Bronchial epithelial cell (primary cell): ENCODE measurements around the gene TESK2. TPM values are rescaled to one million over a fixed set of nuclear protein-coding genes. Genes with fewer than 3 reads are reported as not detected.
A peak's percentile ranks its signal among the peaks of the same experiment; 100 is the strongest.

Experiments
- DNase-seq: peaks from one replicate; pipeline ENCODE4 v3.0.0-alpha.2; 2010; ENCODE audit warnings: low read depth
- FAIRE-seq: peaks from 2 replicates; lab custom pipeline; 2011; peaks lifted over from hg19 to GRCh38; lab: Jason Lieb, UNC
- H3K27me3 ChIP-seq: 2 replicates; pipeline ENCODE4 v1.5.1; 2011; ENCODE audit warnings: low read length; ENCODE audit not compliant: control insufficient read depth, insufficient read depth
- H3K36me3 ChIP-seq: 2 replicates; pipeline ENCODE4 v1.5.1; 2011; ENCODE audit warnings: low read length; ENCODE audit not compliant: control insufficient read depth, insufficient read depth
- H3K4me3 ChIP-seq: 2 replicates; pipeline ENCODE4 v1.5.1; 2011; ENCODE audit warnings: mild to moderate bottlenecking, low read depth, low read length, control low read depth
- total RNA-seq: library from RNA; depleted of rRNA; stranded (reverse); fragments of >200 nt; gene quantifications from 2 replicates; pipeline ENCODE4 v1.2.1, GENCODE V29; 2014
- TF ChIP-seq, protein P1 (sequence below): IDR thresholded peaks from 2 replicates; pipeline ENCODE4 v1.5.1; 2011; ENCODE audit warnings: mild to moderate bottlenecking, moderate library complexity, low read length, control low read depth, inconsistent platforms; ENCODE audit not compliant: insufficient read depth, severe bottlenecking

Gene TESK2
- total RNA-seq, 1 donor from 2014 or later, result 1.6 TPM

DNA sequence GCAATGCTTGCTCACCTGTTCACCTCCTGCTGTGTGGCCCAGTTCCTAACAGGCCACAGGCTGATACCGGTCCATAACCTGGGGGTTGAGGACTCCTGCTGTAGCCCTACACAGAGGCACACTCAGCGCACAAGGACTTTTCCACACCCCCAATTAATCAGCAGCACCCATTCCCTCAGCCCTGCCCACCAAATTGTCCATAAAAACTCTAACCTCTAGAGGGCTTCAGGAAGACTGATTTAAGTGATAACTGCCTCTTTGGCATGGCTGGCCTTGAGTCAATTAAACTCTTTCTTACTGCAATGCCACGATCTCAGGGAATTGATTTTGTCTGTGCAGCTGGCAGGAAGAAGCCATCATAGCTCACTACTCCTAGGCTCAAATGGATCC is 79.5 kb downstream of the TESK2 start:
- no peaks in the 10 kb centered on the region for H3K27me3 ChIP-seq

GRCh38 chr1:45410850-45411509 is 80.0 kb downstream of the TESK2 start:
- Histone ChIP-seq H3K4me3 (no peak overlapping the region), H3K36me3 (no peaks in the 10 kb centered on the region), H3K27me3 (no peaks in the 10 kb centered on the region)
- peak; percentile 50 for FAIRE-seq
- TF ChIP-seq, protein P1, sequence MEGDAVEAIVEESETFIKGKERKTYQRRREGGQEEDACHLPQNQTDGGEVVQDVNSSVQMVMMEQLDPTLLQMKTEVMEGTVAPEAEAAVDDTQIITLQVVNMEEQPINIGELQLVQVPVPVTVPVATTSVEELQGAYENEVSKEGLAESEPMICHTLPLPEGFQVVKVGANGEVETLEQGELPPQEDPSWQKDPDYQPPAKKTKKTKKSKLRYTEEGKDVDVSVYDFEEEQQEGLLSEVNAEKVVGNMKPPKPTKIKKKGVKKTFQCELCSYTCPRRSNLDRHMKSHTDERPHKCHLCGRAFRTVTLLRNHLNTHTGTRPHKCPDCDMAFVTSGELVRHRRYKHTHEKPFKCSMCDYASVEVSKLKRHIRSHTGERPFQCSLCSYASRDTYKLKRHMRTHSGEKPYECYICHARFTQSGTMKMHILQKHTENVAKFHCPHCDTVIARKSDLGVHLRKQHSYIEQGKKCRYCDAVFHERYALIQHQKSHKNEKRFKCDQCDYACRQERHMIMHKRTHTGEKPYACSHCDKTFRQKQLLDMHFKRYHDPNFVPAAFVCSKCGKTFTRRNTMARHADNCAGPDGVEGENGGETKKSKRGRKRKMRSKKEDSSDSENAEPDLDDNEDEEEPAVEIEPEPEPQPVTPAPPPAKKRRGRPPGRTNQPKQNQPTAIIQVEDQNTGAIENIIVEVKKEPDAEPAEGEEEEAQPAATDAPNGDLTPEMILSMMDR, result no peak
- peak; percentile 58 for DNase-seq

More for the DNA sequence above, 79.5 kb downstream of the TESK2 start:
- Histone ChIP-seq H3K36me3 (no peaks in the 10 kb centered on the region), H3K4me3 (no peak overlapping the region)
- DNase-seq, result peak; percentile 3
- TF ChIP-seq, protein P1, result no peak
- FAIRE-seq, result no peak

DNA sequence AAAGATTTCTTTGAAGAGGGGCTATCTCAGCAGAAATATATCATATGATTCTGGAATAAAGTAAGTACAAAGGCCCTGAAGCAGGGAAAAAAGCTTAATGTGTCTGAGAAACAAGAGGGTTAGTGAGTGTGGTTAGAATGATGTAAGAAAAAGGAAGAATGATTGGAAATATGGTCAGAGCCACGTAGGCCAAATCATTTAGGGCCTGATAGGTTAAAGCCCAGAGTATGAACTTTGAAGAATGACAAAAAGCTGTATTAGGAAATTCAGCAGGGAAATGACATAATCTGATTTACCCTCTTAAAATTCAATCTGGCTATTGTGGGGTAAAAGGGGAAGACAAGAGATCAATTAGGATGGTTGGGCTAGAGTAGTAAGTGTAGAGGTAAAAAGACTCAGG is 81.7 kb downstream of the TESK2 start:
- no peak for DNase-seq
- Histone ChIP-seq H3K4me3 (no peak overlapping the region), H3K36me3 (no peaks in the 10 kb centered on the region), H3K27me3 (no peaks in the 10 kb centered on the region)
- TF ChIP-seq, protein P1, result no peak
- FAIRE-seq, result no peak

- Histone ChIP-seq H3K4me3 (no peak overlapping the region), H3K27me3 (no peaks in the 10 kb centered on the region), H3K36me3 (no peaks in the 10 kb centered on the region)
- TF ChIP-seq, protein P1, result no peak
- DNase-seq, result no peak
- no peak for FAIRE-seq
Measured at GRCh38 chr1:45407629-45408287, 83.2 kb downstream of the TESK2 start.

- H3K36me3 ChIP-seq, result no peaks in the 10 kb centered on the region
- TF ChIP-seq, protein P1, result no peak
- no peak for FAIRE-seq
Measured at GRCh38 chr1:45405636-45406035, 85.3 kb downstream of the TESK2 start.

DNA sequence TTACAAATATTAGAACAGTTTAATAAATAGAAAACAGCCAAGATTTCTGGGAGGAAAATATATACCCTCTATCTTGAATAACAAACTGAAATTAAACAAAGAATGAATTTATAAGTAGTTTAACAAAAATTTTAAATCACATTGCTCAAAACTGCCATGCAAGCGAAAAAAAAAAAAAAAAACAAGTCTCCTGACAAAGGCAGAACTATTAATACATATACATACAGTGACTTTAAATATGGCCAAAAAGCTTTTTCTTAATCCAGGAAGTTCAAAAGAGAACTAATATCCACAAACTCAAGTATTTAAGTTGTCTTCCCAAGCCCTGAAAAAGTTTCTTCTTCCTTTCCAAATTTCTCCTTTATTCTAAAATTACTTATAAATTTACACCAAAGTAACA is 87.2 kb downstream of the TESK2 start:
- H3K4me3 ChIP-seq, result no peak overlapping the region
- no peaks in the 10 kb centered on the region for H3K27me3 ChIP-seq
- FAIRE-seq (no peak), DNase-seq (no peak)
- no peaks in the 10 kb centered on the region for H3K36me3 ChIP-seq
- TF ChIP-seq, protein P1, result no peak

More at GRCh38 chr1:45405636-45406035, 85.3 kb downstream of the TESK2 start:
- H3K4me3 ChIP-seq, result no peak overlapping the region
- DNase-seq, result no peak
- no peaks in the 10 kb centered on the region for H3K27me3 ChIP-seq
